Erythroblast (primary cell): ENCODE data around the gene IQSEC1.

Source experiments
- GATA1 ChIP-seq: IDR thresholded peaks from 2 replicates; pipeline ENCODE4 v1.6.1; 2011; ENCODE audit warnings: low read depth, mild to moderate bottlenecking, control low read depth, low read length, moderate library complexity
- POLR2A ChIP-seq: IDR thresholded peaks from 2 replicates; pipeline ENCODE4 v1.6.1; 2011; ENCODE audit warnings: mild to moderate bottlenecking, low read length

GRCh38 chr3:13019243-13020095 is 53.8 kb downstream of the IQSEC1 start:
- TF ChIP-seq POLR2A (no peak), GATA1 (no peak)
